Measurements from ENCODE around the gene FYN. TPM values are rescaled to one million over a fixed set of nuclear protein-coding genes. Genes with fewer than 3 reads are reported as not detected.

The FYN gene
- total RNA-seq, 1 experiment from 2014 or later = 37.8 TPM

GRCh38 chr6:111624401-111625098 lies 248.7 kb downstream of the FYN start:
- Mint-ChIP-seq H3K4me1 (ENCODE audit: insufficient read depth, unreplicated experiment) (no peaks in the 10 kb centered on the region), H3K9me3 (ENCODE audit: unreplicated experiment) (peaks cover 5% of the 10 kb centered on the region), H3K36me3 (ENCODE audit: insufficient read depth, unreplicated experiment) (no peaks in the 10 kb centered on the region), H3K27me3 (ENCODE audit: insufficient read depth, unreplicated experiment) (no peaks in the 10 kb centered on the region), H3K4me3 (ENCODE audit: unreplicated experiment) (no peak overlapping the region), H3K27ac (ENCODE audit: low read depth, unreplicated experiment) (no peak overlapping the region)
- no TSS peak for BruUV-seq (replicated peaks)
- ChIA-PET POLR2A (no interaction called here), CTCF (interaction anchor here (0.7 kb wide), 1 partner anchor 69 kb away, joined by 3 read pairs; no protein-coding TSS in a partner anchor)
- intact Hi-C loops (cut with micrococcal nuclease) = no loop called here
- TF ChIP-seq CTCF (IDR thresholded peaks at IDR 0.05; ENCODE audit: unreplicated experiment) = no peak
- DNase-seq (ENCODE audit: unreplicated experiment) = no peak

- POLR2A ChIA-PET = no interaction called here
- CTCF ChIA-PET = interaction anchor here (1.3 kb wide), 1 partner anchor 45 kb away, joined by 3 read pairs; no protein-coding TSS in a partner anchor
- intact Hi-C loops (cut with micrococcal nuclease) = no loop called here
- Mint-ChIP-seq H3K9me3 (ENCODE audit: unreplicated experiment) (no peaks in the 10 kb centered on the region), H3K4me1 (ENCODE audit: insufficient read depth, unreplicated experiment) (no peaks in the 10 kb centered on the region), H3K27ac (ENCODE audit: low read depth, unreplicated experiment) (no peak overlapping the region), H3K4me3 (ENCODE audit: unreplicated experiment) (no peak overlapping the region), H3K27me3 (ENCODE audit: insufficient read depth, unreplicated experiment) (no peaks in the 10 kb centered on the region), H3K36me3 (ENCODE audit: insufficient read depth, unreplicated experiment) (no peaks in the 10 kb centered on the region)
- no TSS peak for BruUV-seq (replicated peaks)
- DNase-seq (ENCODE audit: unreplicated experiment) = no peak
- TF ChIP-seq CTCF (IDR thresholded peaks at IDR 0.05; ENCODE audit: unreplicated experiment) = no peak
These were observed 250.1 kb downstream of the FYN start for GRCh38 chr6:111623046-111623718.

- H3K27ac Mint-ChIP-seq (ENCODE audit: low read depth, unreplicated experiment) = no peak overlapping the region
- BruUV-seq (replicated peaks) = no TSS peak
- POLR2A ChIA-PET = interaction anchor here (0.6 kb wide), 1 partner anchor 376 kb away, joined by 3 read pairs; no protein-coding TSS in a partner anchor
- peaks cover 7% of the 10 kb centered on the region for H3K4me1 Mint-ChIP-seq (ENCODE audit: insufficient read depth, unreplicated experiment)
- H3K27me3 Mint-ChIP-seq (ENCODE audit: insufficient read depth, unreplicated experiment) = peaks cover 9% of the 10 kb centered on the region
- H3K9me3 Mint-ChIP-seq (ENCODE audit: unreplicated experiment) = no peaks in the 10 kb centered on the region
- no peak for DNase-seq (ENCODE audit: unreplicated experiment)
- no peak overlapping the region for H3K4me3 Mint-ChIP-seq (ENCODE audit: unreplicated experiment)
- no peak for TF ChIP-seq CTCF (IDR thresholded peaks at IDR 0.05; ENCODE audit: unreplicated experiment)
- CTCF ChIA-PET = no interaction called here
- intact Hi-C loops (cut with micrococcal nuclease) = no loop called here
- H3K36me3 Mint-ChIP-seq (ENCODE audit: insufficient read depth, unreplicated experiment) = peaks cover 6% of the 10 kb centered on the region
These were observed 253.1 kb downstream of the FYN start for GRCh38 chr6:111620169-111620568.

GRCh38 chr6:111618407-111618806 lies 254.8 kb downstream of the FYN start:
- Mint-ChIP-seq H3K4me1 (ENCODE audit: insufficient read depth, unreplicated experiment) (peaks cover 7% of the 10 kb centered on the region), H3K27ac (ENCODE audit: low read depth, unreplicated experiment) (no peak overlapping the region), H3K9me3 (ENCODE audit: unreplicated experiment) (no peaks in the 10 kb centered on the region), H3K27me3 (ENCODE audit: insufficient read depth, unreplicated experiment) (peaks cover 26% of the 10 kb centered on the region), H3K36me3 (ENCODE audit: insufficient read depth, unreplicated experiment) (peaks cover 6% of the 10 kb centered on the region), H3K4me3 (ENCODE audit: unreplicated experiment) (no peak overlapping the region)
- BruUV-seq (replicated peaks) = no TSS peak
- intact Hi-C loops (cut with micrococcal nuclease) = no loop called here
- ChIA-PET CTCF (no interaction called here), POLR2A (interaction anchor here (0.6 to 1.1 kb wide), 3 partner anchors 13 to 37 kb away, joined by 3 read pairs; partner anchors contain the start of gene TRAF3IP2)
- DNase-seq (ENCODE audit: unreplicated experiment) = no peak
- no peak for TF ChIP-seq CTCF (IDR thresholded peaks at IDR 0.05; ENCODE audit: unreplicated experiment)
